Activated CD4-positive, alpha-beta memory T cell treated with anti-CD3 and anti-CD28 coated beads for 36 hours (primary cell): ENCODE results near the gene CACNA1B. TPM values are rescaled to one million over a fixed set of nuclear protein-coding genes. Genes with fewer than 3 reads are reported as not detected.

Source experiments
- CTCF ChIA-PET: fragments of 350-600 bp; sonication (Branson Sonifier 250); formaldehyde crosslinking; loops from one replicate; lab custom pipeline; 2021; ENCODE audit warnings: antibody characterized with exemption, inconsistent platforms; lab: Charles Lee
- POLR2A ChIA-PET: fragments of 350-600 bp; sonication (Branson Sonifier 250); formaldehyde crosslinking; loops from one replicate; lab custom pipeline; 2021; ENCODE audit warnings: antibody characterized with exemption; lab: Charles Lee
- DNase-seq: peaks from one replicate; pipeline ENCODE4 v3.0.0-alpha.2; 2020
- H3K27ac Mint-ChIP-seq: one replicate; pipeline ENCODE4 v1.8.0; 2021; ENCODE audit warnings: mixed read lengths
- H3K27me3 Mint-ChIP-seq: one replicate; pipeline ENCODE4 v1.8.0; 2021; ENCODE audit warnings: mixed read lengths
- H3K36me3 Mint-ChIP-seq: one replicate; pipeline ENCODE4 v1.8.0; 2021; ENCODE audit warnings: mixed read lengths
- H3K4me1 Mint-ChIP-seq: one replicate; pipeline ENCODE4 v1.8.0; 2021; ENCODE audit warnings: low read depth, mixed read lengths
- H3K4me3 Mint-ChIP-seq: one replicate; pipeline ENCODE4 v1.8.0; 2021; ENCODE audit warnings: mild to moderate bottlenecking, mixed read lengths
- H3K9me3 Mint-ChIP-seq: one replicate; pipeline ENCODE4 v1.8.0; 2021; ENCODE audit warnings: mixed read lengths
- intact Hi-C: fragments of 100-400 bp; cut with micrococcal nuclease; formaldehyde crosslinking; loops from one replicate; pipeline ENCODE4 v1.15.1; 2023
- total RNA-seq, 2 experiments: library from RNA; stranded (reverse); gene quantifications; one replicate each; pipeline ENCODE4 v1.2.3, GENCODE V29; 2021

CACNA1B gene
- total RNA-seq, 2 experiments from 2014 or later = 0.02 to 0.17 TPM

DNA sequence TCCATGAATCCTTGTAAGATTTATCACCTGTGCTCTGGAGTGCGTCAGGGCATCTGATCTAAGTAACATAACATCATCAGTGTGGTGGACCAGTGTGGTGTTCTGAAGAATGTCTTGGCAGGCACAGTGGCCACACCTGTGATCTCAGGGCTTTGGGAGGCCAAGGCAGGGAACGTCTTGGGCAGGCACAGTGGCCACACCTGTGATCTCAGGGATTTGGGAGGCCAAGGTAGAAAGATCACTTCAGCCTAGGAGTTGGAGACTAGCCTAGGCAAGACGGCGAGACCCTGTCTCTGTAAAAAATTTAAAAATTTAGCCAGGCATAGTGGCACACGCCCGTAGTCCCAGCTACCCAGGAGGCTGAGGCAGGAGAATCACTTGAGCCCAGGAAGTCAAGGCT is 185.5 kb downstream of the CACNA1B start:
- CTCF ChIA-PET = no interaction called here
- Mint-ChIP-seq H3K27me3 (peaks cover 4% of the 10 kb centered on the region), H3K36me3 (no peaks in the 10 kb centered on the region), H3K9me3 (no peaks in the 10 kb centered on the region), H3K27ac (no peak overlapping the region), H3K4me3 (no peak overlapping the region), H3K4me1 (no peaks in the 10 kb centered on the region)
- intact Hi-C loops = no loop called here
- DNase-seq = no peak
- POLR2A ChIA-PET = no interaction called here

DNA sequence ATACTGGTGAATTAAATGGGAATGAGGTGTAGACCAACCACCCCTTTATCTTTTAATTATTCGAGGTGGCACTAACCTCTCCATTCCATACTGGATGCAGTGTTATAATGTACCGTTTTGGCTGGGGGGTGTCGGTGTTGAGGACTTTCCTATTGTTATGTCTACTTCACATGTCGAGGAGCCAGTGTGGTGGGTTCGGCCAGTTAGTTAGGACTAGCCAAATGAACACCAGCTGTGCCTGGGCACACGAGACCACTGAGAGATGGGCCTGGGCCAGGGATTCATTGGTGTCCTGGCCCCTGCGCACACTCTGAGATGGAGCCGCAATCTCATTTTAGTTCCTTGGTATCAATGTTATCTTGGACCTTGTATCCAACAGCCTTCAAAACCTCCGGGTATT is 186.2 kb downstream of the CACNA1B start:
- intact Hi-C loops = no loop called here
- no peak overlapping the region for H3K27ac Mint-ChIP-seq
- H3K4me1 Mint-ChIP-seq = no peaks in the 10 kb centered on the region
- no peak for DNase-seq
- H3K36me3 Mint-ChIP-seq = no peaks in the 10 kb centered on the region
- ChIA-PET CTCF (no interaction called here), POLR2A (no interaction called here)
- no peak overlapping the region for H3K4me3 Mint-ChIP-seq
- H3K9me3 Mint-ChIP-seq = no peaks in the 10 kb centered on the region
- peaks cover 4% of the 10 kb centered on the region for H3K27me3 Mint-ChIP-seq

DNA sequence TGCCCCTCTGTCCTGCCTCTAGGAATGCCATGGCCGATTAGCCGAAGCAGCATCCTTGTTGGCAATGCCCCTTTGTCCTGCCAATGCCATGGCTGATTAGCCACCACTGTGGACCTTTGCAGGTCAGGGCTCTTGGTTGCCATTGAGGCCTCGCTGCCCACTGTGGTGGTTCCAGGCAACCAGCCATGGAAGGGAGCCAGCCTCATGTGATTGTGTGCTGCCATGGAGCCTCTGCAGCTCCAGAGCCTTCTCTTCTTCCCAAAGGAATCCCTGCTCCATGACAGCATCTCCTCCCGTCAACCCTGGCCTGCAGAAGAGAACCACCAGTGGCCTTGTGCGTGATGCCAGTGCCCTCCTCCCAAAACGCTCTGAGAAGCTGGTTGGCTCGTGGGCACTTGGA is 187.0 kb downstream of the CACNA1B start:
- Mint-ChIP-seq H3K9me3 (no peaks in the 10 kb centered on the region), H3K4me1 (no peaks in the 10 kb centered on the region), H3K36me3 (no peaks in the 10 kb centered on the region), H3K27me3 (peaks cover 4% of the 10 kb centered on the region), H3K27ac (no peak overlapping the region), H3K4me3 (no peak overlapping the region)
- CTCF ChIA-PET = no interaction called here
- intact Hi-C loops = no loop called here
- POLR2A ChIA-PET = no interaction called here
- no peak for DNase-seq

DNA sequence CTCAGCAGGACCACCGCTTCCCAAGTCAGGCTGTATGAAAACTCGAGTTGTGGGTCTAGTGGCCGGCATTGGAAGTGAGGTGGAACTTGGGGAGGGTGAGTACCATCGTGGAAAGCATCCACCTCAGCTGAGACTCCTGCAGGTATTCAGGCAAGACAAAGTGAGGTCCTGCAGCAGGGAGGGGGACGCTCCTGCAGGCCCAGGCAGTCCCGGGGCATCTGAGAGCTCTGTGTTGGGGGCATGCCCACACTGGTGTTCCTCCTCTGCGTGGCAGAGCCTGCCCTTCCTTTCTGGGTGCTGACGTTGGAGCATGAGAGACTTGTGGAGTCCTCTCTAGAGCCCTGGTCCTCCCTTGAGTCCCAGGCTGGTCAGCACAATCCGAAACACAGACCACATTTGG is 187.7 kb downstream of the CACNA1B start:
- Mint-ChIP-seq H3K36me3 (no peaks in the 10 kb centered on the region), H3K4me3 (no peak overlapping the region), H3K4me1 (no peaks in the 10 kb centered on the region), H3K27ac (no peak overlapping the region), H3K9me3 (no peaks in the 10 kb centered on the region), H3K27me3 (peaks cover 4% of the 10 kb centered on the region)
- CTCF ChIA-PET = no interaction called here
- DNase-seq = no peak
- intact Hi-C loops = no loop called here
- POLR2A ChIA-PET = no interaction called here

DNA sequence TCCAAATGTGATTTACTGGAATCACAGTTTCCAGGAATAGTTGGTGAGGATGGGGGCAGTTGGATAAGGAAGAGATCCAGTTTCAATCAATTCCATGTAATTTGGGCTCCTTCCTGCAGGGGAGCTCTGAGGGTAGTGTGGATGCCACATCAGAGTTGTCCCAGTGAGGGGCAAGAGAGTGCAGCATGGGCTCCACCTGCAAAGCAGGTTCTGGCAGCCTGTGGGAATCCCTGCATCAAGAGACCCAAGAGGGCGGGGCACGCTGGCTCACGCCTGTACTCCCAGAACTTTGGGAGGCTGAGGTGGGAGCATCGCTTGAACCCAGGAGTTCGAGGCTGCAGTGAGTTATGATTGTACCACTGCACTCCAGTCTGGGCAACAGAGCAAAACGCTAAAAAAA is 188.5 kb downstream of the CACNA1B start:
- ChIA-PET POLR2A (no interaction called here), CTCF (no interaction called here)
- intact Hi-C loops = no loop called here
- Mint-ChIP-seq H3K9me3 (no peaks in the 10 kb centered on the region), H3K4me3 (no peak overlapping the region), H3K27ac (no peak overlapping the region), H3K36me3 (no peaks in the 10 kb centered on the region), H3K27me3 (peaks cover under 1% of the 10 kb centered on the region), H3K4me1 (no peaks in the 10 kb centered on the region)
- peak; percentile 6 for DNase-seq

DNA sequence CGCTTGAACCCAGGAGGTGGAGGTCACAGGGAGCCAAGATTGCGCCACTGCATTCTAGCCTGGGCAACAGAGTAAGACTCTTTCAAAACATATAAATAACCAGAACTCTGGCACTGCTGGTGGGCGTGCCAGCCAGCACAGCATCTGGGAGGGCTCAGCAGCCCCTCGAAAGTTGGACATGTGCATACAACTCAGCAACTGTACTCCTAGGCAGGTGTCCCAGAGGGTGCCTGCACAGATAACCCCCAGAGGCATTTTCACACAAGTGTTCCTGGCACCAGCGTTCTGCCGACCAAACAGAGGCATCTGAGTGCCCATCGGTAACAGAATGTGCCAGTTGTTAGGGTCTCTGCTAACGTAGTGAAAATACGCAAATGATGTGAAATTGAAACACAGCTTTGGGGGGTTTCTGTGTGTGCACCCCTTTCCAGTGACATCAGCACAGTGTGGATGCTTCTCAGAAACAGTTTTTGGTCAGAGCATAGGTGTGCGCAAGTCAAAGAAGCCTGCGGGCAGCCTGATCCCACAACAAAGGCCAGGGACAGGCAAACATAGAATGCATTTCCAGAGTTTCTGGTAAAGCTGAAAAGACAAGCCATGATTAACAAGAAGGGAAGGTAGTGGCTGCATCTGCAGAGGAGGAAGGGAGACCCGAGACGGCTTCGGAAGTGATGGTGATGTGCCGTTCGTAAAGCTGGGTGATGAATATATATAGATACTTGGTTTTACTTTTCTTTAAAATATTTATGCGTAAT is 190.2 kb downstream of the CACNA1B start:
- H3K36me3 Mint-ChIP-seq = no peaks in the 10 kb centered on the region
- ChIA-PET POLR2A (no interaction called here), CTCF (no interaction called here)
- no peaks in the 10 kb centered on the region for H3K9me3 Mint-ChIP-seq
- no peak overlapping the region for H3K27ac Mint-ChIP-seq
- intact Hi-C loops = no loop called here
- DNase-seq = peak; percentile 3
- H3K4me1 Mint-ChIP-seq = no peaks in the 10 kb centered on the region
- no peak overlapping the region for H3K4me3 Mint-ChIP-seq
- peaks cover 6% of the 10 kb centered on the region for H3K27me3 Mint-ChIP-seq

DNA sequence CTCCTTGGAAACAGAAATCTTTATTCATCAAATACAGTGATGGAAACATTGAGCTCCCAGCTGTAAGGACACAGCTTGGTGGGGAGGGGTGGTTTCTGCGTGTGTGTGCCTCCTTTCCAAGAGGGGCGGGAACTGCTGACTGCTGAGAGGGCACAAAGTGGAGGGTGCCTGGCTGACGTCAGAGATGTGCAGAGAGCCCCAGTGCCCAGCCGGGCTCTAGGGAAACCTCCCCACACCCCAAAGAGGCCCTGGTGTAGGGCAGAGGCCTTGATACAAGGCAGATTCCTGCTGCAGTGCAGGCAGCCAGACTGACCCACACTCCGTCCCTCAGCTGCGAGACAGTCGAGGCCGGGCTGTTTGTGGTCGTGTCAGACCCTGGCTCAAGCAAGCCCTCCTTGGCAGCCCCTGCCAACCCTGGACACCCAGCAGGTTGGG is 191.0 kb downstream of the CACNA1B start:
- Mint-ChIP-seq H3K4me3 (no peak overlapping the region), H3K27me3 (peaks cover 7% of the 10 kb centered on the region), H3K4me1 (no peaks in the 10 kb centered on the region), H3K9me3 (no peaks in the 10 kb centered on the region), H3K36me3 (no peaks in the 10 kb centered on the region), H3K27ac (no peak overlapping the region)
- DNase-seq = no peak
- ChIA-PET POLR2A (no interaction called here), CTCF (no interaction called here)
- intact Hi-C loops = no loop called here

DNA sequence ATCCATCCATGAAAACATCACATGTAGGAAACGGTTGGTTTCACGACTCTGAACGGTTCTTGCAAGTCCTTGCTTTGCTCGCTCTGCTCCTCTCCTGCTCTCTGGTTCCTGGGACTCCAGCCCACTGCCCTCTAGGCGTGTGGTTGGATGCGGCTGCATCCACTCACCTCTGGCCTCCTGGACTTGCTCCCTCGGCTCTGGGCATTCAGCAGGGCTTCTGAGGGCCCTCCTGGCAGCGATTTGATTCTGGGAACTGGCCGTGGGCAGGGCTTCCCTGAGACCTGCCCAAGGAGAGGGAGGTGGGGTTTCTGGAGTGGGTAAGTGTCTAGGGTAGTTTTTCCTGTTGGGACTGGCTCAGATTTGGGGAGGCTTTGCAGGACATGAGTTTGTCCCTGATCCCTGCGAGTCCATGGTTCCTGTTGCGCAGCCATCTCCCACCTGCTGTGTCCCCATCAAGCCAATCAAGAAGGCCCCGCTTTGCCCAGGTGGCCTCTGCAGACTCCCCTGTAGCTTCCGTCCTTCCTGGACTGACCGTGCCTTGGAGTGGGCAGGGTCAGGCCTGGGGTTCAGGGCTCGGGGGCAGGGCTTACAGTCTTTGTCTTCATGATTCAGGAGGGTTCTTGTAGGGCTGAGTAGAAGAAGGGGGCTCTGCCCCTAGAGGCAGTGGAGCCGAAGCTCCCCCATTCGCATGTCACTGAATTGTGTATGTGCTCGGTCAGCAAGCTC is 192.3 kb downstream of the CACNA1B start:
- Mint-ChIP-seq H3K9me3 (no peaks in the 10 kb centered on the region), H3K4me1 (no peaks in the 10 kb centered on the region), H3K27ac (no peak overlapping the region), H3K36me3 (no peaks in the 10 kb centered on the region), H3K4me3 (no peak overlapping the region), H3K27me3 (peaks cover 10% of the 10 kb centered on the region)
- POLR2A ChIA-PET = no interaction called here
- intact Hi-C loops = no loop called here
- no peak for DNase-seq
- CTCF ChIA-PET = no interaction called here

DNA sequence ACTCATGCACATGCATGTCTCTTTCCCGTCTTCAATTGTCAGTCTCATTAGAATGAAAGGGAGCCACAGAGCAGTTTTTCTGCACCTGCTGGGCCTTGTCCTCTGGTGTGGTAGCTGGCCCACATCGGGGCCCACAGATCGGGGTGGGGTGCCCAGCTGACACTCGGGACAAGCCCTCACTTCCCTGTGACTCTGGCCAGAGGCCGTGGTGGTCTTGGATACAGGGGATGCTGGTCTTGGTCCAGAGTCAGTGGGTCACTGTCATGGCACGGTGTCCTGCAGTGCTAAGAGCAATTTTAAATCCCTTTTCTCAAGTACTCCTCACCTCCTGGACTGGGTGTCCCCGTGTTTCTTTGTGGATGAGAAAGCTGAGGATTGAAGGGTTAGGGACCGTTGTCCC is 193.2 kb downstream of the CACNA1B start:
- H3K9me3 Mint-ChIP-seq = no peaks in the 10 kb centered on the region
- no peaks in the 10 kb centered on the region for H3K4me1 Mint-ChIP-seq
- H3K27me3 Mint-ChIP-seq = peaks cover 10% of the 10 kb centered on the region
- CTCF ChIA-PET = no interaction called here
- H3K4me3 Mint-ChIP-seq = no peak overlapping the region
- intact Hi-C loops = no loop called here
- H3K27ac Mint-ChIP-seq = no peak overlapping the region
- POLR2A ChIA-PET = no interaction called here
- DNase-seq = no peak
- H3K36me3 Mint-ChIP-seq = no peaks in the 10 kb centered on the region

DNA sequence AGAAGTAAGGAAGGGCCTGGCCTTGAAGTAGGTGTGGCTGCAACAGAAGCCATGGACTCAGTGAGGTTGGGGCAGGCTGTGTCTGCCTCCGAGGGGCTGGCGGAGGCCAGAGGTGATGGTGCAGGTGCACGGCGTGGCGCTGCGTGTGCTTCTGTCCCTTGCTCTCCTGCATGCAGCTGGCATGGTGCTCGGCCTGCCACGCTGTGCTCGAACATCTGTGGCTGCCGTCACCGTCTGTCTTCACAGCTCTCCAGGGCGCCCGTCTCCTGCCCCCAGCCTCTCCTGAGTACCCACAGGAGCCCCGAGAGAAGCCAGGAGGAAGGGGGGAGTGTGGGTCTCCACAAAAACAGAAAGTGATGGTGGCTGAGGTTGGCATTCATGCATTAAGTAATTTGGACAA is 193.7 kb downstream of the CACNA1B start:
- H3K27me3 Mint-ChIP-seq = peaks cover 10% of the 10 kb centered on the region
- H3K27ac Mint-ChIP-seq = no peak overlapping the region

DNA sequence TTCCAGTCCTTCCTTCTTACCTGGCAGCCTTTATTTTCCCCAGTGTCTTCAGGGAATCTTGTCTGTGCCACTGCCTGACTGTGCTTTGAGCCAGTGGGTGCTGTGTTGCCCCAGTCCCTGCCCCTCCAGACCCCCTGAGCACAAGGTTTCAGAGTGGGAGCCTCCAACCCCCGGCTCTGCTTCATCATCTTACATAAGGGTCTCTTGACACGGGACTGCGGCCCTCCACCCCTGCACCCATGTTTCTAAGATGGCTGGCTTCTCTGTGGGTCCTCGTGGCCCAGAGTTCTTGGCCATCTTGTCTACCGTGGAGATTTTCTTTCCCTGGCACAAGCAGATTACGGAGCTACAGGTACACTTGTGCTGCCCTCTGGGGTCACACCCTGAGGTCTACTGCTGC is 194.1 kb downstream of the CACNA1B start:
- Mint-ChIP-seq H3K27ac (no peak overlapping the region), H3K4me3 (no peak overlapping the region), H3K27me3 (peaks cover 10% of the 10 kb centered on the region), H3K36me3 (no peaks in the 10 kb centered on the region), H3K9me3 (no peaks in the 10 kb centered on the region), H3K4me1 (no peaks in the 10 kb centered on the region)
- ChIA-PET POLR2A (no interaction called here), CTCF (no interaction called here)
- no peak for DNase-seq
- intact Hi-C loops = no loop called here

More for the DNA sequence above, 193.7 kb downstream of the CACNA1B start:
- Mint-ChIP-seq H3K9me3 (no peaks in the 10 kb centered on the region), H3K4me1 (no peaks in the 10 kb centered on the region), H3K4me3 (no peak overlapping the region), H3K36me3 (no peaks in the 10 kb centered on the region)
- CTCF ChIA-PET = no interaction called here
- POLR2A ChIA-PET = no interaction called here
- intact Hi-C loops = no loop called here
- DNase-seq = no peak

DNA sequence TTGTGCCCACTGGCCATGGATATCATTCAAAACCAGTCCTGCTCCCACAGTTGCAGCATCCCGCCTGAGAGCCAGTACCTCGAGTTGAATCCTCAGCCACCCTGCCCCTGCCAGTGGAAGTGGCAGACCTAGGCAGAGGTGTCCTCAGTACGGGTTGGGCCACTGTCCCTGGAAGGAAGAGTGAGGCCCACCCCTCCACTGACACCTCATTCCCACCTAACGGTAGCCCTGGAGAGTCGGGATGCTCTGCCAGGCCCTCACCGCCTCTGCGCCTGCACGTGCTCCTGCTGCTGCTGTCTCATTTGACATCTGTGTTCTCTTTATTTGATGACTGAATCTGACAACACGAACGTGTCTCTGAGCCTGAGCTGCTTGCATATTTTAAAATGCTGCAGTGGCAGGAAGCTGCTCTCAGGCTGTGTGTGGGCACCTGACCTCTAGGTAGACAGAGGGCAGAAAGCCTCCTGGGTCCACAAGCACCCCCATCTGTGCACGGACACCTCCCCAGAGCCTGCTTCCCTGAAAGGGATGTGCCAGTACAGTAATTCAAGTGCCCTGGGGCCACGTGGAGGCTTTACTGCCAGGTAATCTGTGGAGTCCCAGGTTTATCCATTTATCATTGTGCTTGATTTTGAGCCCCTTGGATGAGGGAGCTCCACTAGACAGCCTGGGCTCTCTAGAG is 194.7 kb downstream of the CACNA1B start:
- DNase-seq = no peak
- Mint-ChIP-seq H3K4me3 (no peak overlapping the region), H3K9me3 (no peaks in the 10 kb centered on the region), H3K27ac (no peak overlapping the region), H3K36me3 (no peaks in the 10 kb centered on the region), H3K4me1 (no peaks in the 10 kb centered on the region), H3K27me3 (peaks cover 11% of the 10 kb centered on the region)
- ChIA-PET CTCF (no interaction called here), POLR2A (no interaction called here)
- intact Hi-C loops = no loop called here
